NCI-H82 (cell line): ENCODE measurements around the gene SVEP1.
"Not testable (repeated sequence)": the region's sequence is repeated elsewhere in the genome, so short reads cannot be mapped to it uniquely, and the experiment has no call there.

Experiments
- DNase-seq: peaks from one replicate; lab custom pipeline; 2025; lab: John Stamatoyannopoulos, UW

SVEP1 gene

GRCh38 chr9:110578575-110579033 lies 937 bp downstream of the SVEP1 start:
- peak; percentile 10 for DNase-seq

- DNase-seq, result no peak
These were observed 3.6 kb downstream of the SVEP1 start for GRCh38 chr9:110575945-110576344.

- no peak for DNase-seq
These were observed 4.4 kb downstream of the SVEP1 start for GRCh38 chr9:110575169-110575568.

GRCh38 chr9:110573305-110573704 lies 6.2 kb downstream of the SVEP1 start:
- DNase-seq, result no peak

DNA sequence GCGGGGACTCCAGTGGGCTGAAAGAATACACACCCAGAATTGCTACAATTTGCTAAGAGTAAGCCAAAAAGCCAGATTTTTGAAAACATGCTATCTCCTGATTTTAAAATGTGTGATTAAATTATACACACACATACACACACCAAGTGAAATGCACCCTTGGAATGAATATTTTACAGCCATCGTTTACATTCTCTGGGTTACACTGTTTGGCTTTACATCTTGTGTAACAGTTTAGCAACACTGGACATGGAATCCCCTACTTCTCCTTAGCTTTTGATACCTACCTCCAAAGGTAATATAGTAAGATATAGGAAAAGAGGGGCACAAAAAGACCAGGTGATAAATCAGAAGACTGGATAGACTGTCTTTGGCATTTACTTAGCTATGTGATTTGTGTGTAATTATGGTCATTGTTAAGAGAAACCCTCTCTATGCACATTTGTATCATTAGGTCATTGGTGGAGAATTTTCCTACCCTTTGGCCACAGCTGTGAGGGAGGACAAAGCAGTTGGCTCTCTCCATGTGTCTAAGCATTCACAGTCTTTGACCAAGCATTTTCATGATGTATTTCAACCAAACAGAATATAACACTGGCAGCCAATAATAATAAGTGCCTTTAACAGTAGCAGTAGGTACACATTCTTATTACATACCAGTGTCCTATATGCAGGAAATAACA lies 7.6 kb downstream of the SVEP1 start:
- no peak for DNase-seq

DNA sequence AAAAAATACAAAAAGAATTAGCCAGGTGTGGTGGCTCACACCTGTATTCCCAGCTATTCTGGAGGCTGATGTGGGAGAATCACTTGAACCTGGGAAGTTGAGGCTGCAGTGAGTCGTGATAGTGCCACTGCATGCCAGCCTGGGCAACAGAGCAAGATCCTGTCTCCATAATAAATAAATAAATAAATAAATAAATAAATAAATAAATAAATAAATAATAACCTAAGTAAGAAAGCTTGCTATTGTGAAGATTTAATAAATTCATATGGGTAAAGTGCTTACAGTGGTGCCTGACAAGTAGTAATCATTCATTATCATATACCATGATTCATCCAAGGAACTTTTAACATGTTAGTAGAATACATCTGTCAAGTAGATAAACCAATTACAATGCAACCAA lies 13.4 kb downstream of the SVEP1 start:
- DNase-seq, result no peak

DNA sequence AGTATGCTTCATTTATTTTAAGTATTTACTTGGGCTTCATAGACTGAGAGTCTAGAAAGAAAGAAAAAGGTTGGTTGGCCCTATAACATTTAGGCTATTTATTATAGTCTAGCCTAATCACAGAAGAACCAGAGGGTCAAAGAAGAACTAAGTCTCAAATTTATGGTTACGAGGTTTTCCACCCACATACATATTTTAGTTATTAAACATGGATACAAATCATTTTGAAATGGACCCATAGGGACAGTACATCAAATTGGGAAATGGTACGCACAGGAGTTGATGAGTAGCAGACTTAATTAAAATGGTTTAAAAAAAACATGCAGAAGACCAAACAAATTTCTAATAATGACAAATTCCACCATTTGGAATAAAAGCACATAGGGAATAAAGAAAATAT lies 17.7 kb downstream of the SVEP1 start:
- no peak for DNase-seq

DNA sequence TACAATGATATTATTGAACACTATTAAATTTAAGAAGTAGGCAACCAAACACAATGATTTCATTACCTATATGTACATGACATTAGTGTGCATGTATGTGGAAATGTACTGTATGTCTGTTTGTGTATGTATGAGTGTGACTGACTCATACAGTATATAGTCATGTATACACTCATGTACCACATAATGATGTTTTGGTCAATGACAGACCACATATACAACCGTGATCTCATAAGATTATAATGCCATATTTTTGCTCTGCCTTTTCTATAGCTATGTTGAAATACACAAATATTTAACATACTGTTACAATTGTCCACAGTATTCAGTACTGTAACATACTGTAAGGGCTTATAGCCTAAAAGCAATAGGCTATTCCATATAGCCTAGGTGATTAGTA lies 19.7 kb downstream of the SVEP1 start:
- DNase-seq, result no peak

DNA sequence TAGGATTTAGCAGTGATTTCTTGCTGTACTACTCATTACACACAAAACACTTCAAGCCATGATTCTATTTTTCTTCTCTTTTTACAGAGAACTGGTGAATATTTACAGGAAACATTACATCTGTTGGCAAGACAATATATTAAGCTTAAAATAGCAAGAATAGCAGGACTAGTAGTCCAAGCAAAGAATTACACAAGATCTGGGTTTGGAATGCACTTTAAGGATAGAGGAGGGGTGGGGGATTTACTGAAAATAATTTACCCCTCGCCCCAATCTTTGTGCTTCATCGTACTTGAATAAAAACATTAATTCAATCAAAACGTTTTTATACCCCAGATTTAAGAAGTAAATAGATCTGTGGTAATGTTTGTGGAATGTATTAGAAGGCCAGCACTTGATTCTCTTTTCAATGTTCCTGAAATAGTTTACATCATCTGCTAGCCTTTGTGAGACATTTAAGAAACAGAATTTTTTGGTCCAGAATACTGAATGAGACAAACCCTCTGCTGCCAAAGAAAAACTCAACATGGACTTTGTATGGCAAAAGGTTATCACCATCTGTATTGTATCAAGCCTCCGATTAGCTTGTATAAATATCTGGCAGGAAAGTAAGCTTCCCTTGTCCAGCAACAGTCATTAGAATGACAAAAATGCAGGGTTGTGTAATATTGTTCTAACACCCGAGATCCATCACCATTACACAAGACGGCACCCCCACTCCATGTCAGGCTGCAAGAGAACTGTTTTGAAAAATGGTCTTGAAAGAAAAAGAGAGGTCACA lies 23.8 kb downstream of the SVEP1 start:
- no peak for DNase-seq

GRCh38 chr9:110546411-110546871 lies 33.1 kb downstream of the SVEP1 start:
- DNase-seq, result no peak

- DNase-seq, result no peak
These were observed 33.8 kb downstream of the SVEP1 start for GRCh38 chr9:110545705-110546104.

- DNase-seq, result no peak
These were observed 35.9 kb downstream of the SVEP1 start for GRCh38 chr9:110543631-110544051.

- no peak for DNase-seq
These were observed 37.6 kb downstream of the SVEP1 start for GRCh38 chr9:110541950-110542349.

DNA sequence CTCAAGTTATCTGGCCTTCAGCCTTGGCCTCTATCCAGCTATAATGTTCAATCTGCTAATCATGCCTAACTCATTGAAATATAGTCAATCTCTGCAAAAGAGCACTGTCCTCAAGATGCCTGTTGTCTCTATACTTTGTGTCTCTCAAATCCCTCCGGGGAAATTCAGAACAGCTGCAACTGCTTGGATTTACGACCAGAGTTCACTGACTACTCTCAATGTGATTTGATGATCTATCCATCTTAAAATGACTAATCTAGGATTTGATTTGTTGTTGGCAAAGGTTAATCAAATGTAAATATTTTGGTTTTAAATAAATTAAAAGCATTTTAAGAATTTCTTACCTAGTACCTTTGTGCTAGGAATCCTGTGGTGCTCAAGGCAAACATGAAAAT lies 40.9 kb downstream of the SVEP1 start:
- peak; percentile 1 for DNase-seq

- DNase-seq, result no peak
These were observed 41.5 kb downstream of the SVEP1 start for GRCh38 chr9:110537841-110538646.

DNA sequence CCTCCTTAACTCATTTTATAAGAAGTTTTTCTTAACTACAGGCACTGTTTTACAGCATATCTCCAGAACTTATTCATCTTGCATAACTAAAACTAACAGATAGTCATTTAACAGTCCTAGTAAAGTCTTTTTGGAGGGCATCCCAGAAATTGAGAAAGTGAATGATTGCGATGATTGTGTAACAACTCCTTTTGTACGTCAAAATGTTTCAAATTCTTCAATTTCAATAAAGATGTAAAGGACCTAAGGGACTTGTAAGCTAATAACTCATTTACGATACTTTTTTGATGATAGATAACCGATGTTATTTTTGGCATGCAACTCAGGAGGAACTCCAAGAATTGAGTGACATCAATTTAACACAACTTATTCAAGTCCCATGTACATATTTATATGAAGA lies 42.7 kb downstream of the SVEP1 start:
- DNase-seq, result no peak

GRCh38 chr9:110534162-110534561 lies 45.4 kb downstream of the SVEP1 start:
- not testable (repeated sequence) for DNase-seq

DNA sequence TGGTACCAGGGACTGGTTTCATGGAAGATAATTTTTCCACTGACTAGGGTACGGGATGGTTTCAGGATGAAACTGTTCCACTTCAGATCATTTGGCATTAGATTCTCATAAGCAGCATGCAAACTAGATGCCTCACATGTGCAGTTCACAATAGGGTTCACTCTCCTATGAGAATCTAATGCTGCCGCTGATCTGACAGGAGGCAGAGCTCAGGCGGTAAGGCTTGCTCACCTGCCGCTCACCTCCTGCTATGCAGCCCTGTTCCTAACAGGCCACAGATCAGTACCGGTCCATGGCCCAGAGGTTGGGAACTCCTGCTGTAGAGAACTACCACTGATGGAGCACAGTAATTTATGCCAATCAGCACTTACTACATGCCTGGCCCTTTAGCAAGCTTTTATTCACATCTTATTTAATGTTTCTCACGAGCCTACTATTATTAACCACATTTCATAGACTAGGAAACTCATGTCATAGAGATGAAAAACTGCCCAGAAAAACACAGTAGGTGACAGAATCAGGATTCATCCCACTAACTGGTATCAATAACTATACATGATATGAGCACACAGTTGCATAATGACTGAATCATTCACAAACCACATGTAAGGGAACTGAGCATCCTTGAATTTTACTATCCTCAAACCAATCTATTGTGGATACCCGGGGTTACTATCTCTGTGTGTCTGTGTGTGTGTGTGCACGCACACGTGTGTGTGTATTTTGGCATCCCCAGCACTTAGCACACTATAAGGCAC lies 46.5 kb downstream of the SVEP1 start:
- DNase-seq, result no peak

GRCh38 chr9:110531776-110532175 lies 47.8 kb downstream of the SVEP1 start:
- DNase-seq, result no peak

DNA sequence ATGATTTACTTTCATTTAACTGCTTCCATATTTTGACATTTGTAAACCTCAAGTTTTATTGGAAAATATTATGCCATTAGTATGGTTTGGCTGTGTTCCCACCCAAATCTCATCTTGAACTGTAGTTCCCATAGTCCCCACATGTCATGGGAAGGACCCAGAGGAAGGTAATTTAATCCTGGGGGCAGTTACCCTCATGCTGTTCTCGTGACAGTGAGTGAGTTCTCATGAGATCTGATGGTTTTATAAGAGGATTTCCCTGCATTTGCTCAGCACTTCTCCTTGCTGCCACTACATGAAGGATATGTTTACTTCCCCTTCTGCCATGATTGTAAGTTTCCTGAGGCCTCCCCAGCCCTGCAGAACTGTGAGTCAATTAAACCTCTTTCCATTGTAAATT lies 48.3 kb downstream of the SVEP1 start:
- DNase-seq, result peak; percentile 23

- no peak for DNase-seq
These were observed 50.9 kb downstream of the SVEP1 start for GRCh38 chr9:110528645-110529044.

GRCh38 chr9:110526426-110526825 lies 53.1 kb downstream of the SVEP1 start:
- no peak for DNase-seq
